CD14-positive monocyte (primary cell): ENCODE measurements around the gene VAT1. TPM values are rescaled to one million over a fixed set of nuclear protein-coding genes. Genes with fewer than 3 reads are reported as not detected.

Experiments
- DNase-seq, 3 donors: peaks; one replicate each; pipeline ENCODE4 v3.0.0-alpha.2; 2011 to 2022
- H2AFZ ChIP-seq: 2 replicates; pipeline ENCODE4 v1.6.0; 2012; ENCODE audit warnings: mild to moderate bottlenecking, low read depth, low read length, inconsistent platforms; ENCODE audit not compliant: insufficient read depth, poor library complexity, severe bottlenecking
- H3K27ac ChIP-seq, 2 donors: 1 replicate in 1 of 2; 2 replicates in 1 of 2; pipeline ENCODE4 v1.5.1; 2012 to 2013; ENCODE audit warnings: low read length in 2 of 2, control low read depth in 1 of 2, inconsistent platforms in 1 of 2, low read depth in 1 of 2, mild to moderate bottlenecking in 1 of 2
- H3K27me3 ChIP-seq, 2 donors: one replicate each; pipeline versions ENCODE4 v1.6.0 to v1.6.1; 2011 to 2013; ENCODE audit warnings: low read length in 2 of 2; ENCODE audit not compliant: control insufficient read depth in 2 of 2, insufficient read depth in 2 of 2
- H3K36me3 ChIP-seq, 2 donors: replicated peaks in 1 of 2; 1 replicate in 1 of 2; 2 replicates in 1 of 2; pipeline versions ENCODE4 v1.5.1 to v1.6.1; 2012 to 2013; ENCODE audit warnings: low read length in 2 of 2, control low read depth in 1 of 2, inconsistent platforms in 1 of 2, mild to moderate bottlenecking in 1 of 2; ENCODE audit not compliant: insufficient read depth in 2 of 2, control insufficient read depth in 1 of 2
- H3K4me1 ChIP-seq, 2 donors: 1 replicate in 1 of 2; 2 replicates in 1 of 2; pipeline versions ENCODE4 v1.5.1 to v1.6.1; 2012 to 2013; ENCODE audit warnings: low read length in 2 of 2, control low read depth in 1 of 2, inconsistent platforms in 1 of 2, mild to moderate bottlenecking in 1 of 2, moderate library complexity in 1 of 2; ENCODE audit not compliant: insufficient read depth in 2 of 2, control insufficient read depth in 1 of 2
- H3K4me2 ChIP-seq: replicated peaks from 2 replicates; pipeline ENCODE3; 2012; ENCODE audit warnings: low read length, moderate library complexity, mild to moderate bottlenecking; ENCODE audit not compliant: poor library complexity, severe bottlenecking; ENCODE audit errors: extremely low read depth
- H3K4me3 ChIP-seq, 3 experiments: fragments of 200-600 bp in 1 of 3; sonication (generic) in 1 of 3; replicated peaks in 1 of 3; 1 replicate in 2 of 3; 2 replicates in 1 of 3; pipeline ENCODE4 v1.5.1; 2011 to 2013; ENCODE audit warnings: low read length in 3 of 3, mild to moderate bottlenecking in 3 of 3, control low read depth in 2 of 3, low read depth in 2 of 3, inconsistent platforms in 1 of 3, moderate library complexity in 1 of 3
- H3K79me2 ChIP-seq: 2 replicates; pipeline ENCODE4 v1.6.0; 2012; ENCODE audit warnings: mild to moderate bottlenecking, control low read depth, inconsistent platforms, low read length, moderate library complexity; ENCODE audit not compliant: insufficient read depth
- H3K9ac ChIP-seq: 2 replicates; pipeline ENCODE4 v1.6.0; 2017; ENCODE audit warnings: low read length, mild to moderate bottlenecking; ENCODE audit not compliant: insufficient read depth, poor library complexity, severe bottlenecking
- H3K9me3 ChIP-seq, 2 donors: replicated peaks in 1 of 2; 1 replicate in 1 of 2; 2 replicates in 1 of 2; pipeline versions ENCODE4 v1.5.1 to v1.6.1; 2012 to 2013; ENCODE audit warnings: low read length in 2 of 2, control low read depth in 1 of 2; ENCODE audit not compliant: control insufficient read depth in 1 of 2, insufficient read depth in 1 of 2
- H4K20me1 ChIP-seq: 2 replicates; pipeline ENCODE4 v1.6.0; 2012; ENCODE audit warnings: mild to moderate bottlenecking, low read length, control low read depth, moderate library complexity; ENCODE audit not compliant: insufficient read depth
- H3K27ac Mint-ChIP-seq, 7 donors: one replicate each; pipeline ENCODE4 v1.8.0; 2020; ENCODE audit warnings: mild to moderate bottlenecking in 7 of 7, mixed read lengths in 7 of 7, moderate library complexity in 6 of 7, inconsistent platforms in 2 of 7
- H3K27me3 Mint-ChIP-seq, 3 donors: one replicate each; pipeline ENCODE4 v1.8.0; 2021 to 2022; ENCODE audit warnings: low read depth in 3 of 3, mild to moderate bottlenecking in 3 of 3, mixed read lengths in 3 of 3, moderate library complexity in 3 of 3, inconsistent platforms in 1 of 3
- H3K36me3 Mint-ChIP-seq, 2 donors: one replicate each; pipeline ENCODE4 v1.8.0; 2020; ENCODE audit warnings: mixed read lengths in 2 of 2, inconsistent platforms in 1 of 2, mild to moderate bottlenecking in 1 of 2
- H3K4me1 Mint-ChIP-seq: one replicate; pipeline ENCODE4 v1.8.0; 2020; ENCODE audit warnings: mild to moderate bottlenecking, mixed read lengths
- H3K4me3 Mint-ChIP-seq, 2 donors: one replicate each; pipeline ENCODE4 v1.8.0; 2020; ENCODE audit warnings: mild to moderate bottlenecking in 2 of 2, mixed read lengths in 2 of 2, moderate library complexity in 1 of 2
- H3K9me3 Mint-ChIP-seq, 7 donors: one replicate each; pipeline ENCODE4 v1.8.0; 2020 to 2022; ENCODE audit warnings: mixed read lengths in 7 of 7, mild to moderate bottlenecking in 6 of 7, moderate library complexity in 6 of 7, inconsistent platforms in 2 of 7
- CTCF ChIP-seq: fragments of 200-600 bp; IDR thresholded peaks from one replicate; pipeline ENCODE4 v1.8.0; 2022; ENCODE audit warnings: antibody characterized with exemption, mild to moderate bottlenecking
- WGBS: methylation state at CpG from one replicate; pipeline ENCODE4 v1.1.5; 2013; ENCODE audit warnings: missing lambda C conversion rate; ENCODE audit not compliant: insufficient coverage; 5-methylcytosine and 5-hydroxymethylcytosine counted together
- intact Hi-C, 2 donors: fragments of 100-400 bp; cut with micrococcal nuclease; formaldehyde crosslinking; loops; one replicate each; pipeline versions ENCODE4 v1.15.0 to v1.15.1; 2023
- polyA plus RNA-seq, 3 donors: library from polyadenylated mRNA; depleted of rRNA in 1 of 3; unstranded in 2 of 3; stranded (reverse) in 1 of 3; fragments of 300-500 nt in 2 of 3; fragments of >200 nt in 1 of 3; fragmentation: Illumina TruSeq in 2 of 3; gene quantifications; 1 replicate in 2 of 3; 2 replicates in 1 of 3; pipeline ENCODE4 v1.2.3, GENCODE V29; 2012 to 2021

Gene VAT1
- polyA plus RNA-seq, 3 donors: 12.7 to 39.5 (median 38.0) TPM

- H3K36me3 Mint-ChIP-seq: peaks cover 0 to 3% of the 10 kb centered on the region in 2 donors
- no peak overlapping the region for H3K9ac ChIP-seq
- H3K4me1 ChIP-seq: peaks cover 18 to 29% of the 10 kb centered on the region in 2 donors
- no peak overlapping the region for H3K4me2 ChIP-seq
- no peak overlapping the region for H3K27ac ChIP-seq
- 95% methylated on average over 4 of the region's 5 CpGs for WGBS
- no peaks in the 10 kb centered on the region for H3K9me3 ChIP-seq
- no peak overlapping the region for H3K27ac Mint-ChIP-seq
- peaks cover 8 to 30% (median 16%) of the 10 kb centered on the region in 3 donors for H3K27me3 Mint-ChIP-seq
- H3K4me1 Mint-ChIP-seq: peaks cover 30% of the 10 kb centered on the region
- no peak for DNase-seq
- no peak overlapping the region for H2AFZ ChIP-seq
- intact Hi-C loops: loop anchor here in 1 of 2 donors (10.0 kb wide), 2 partner anchors 98 to 148 kb away; partner anchors contain the start of genes BRCA1 and NBR1
- no peak for TF ChIP-seq CTCF
- no peak overlapping the region for H3K4me3 ChIP-seq
- H3K4me3 Mint-ChIP-seq: no peak overlapping the region
- H3K27me3 ChIP-seq: peaks cover 0 to 15% of the 10 kb centered on the region in 2 donors
- H3K79me2 ChIP-seq: peaks cover 7% of the 10 kb centered on the region
- peaks cover 0 to 3% (median 0%) of the 10 kb centered on the region in 7 donors for H3K9me3 Mint-ChIP-seq
- H4K20me1 ChIP-seq: no peaks in the 10 kb centered on the region
- H3K36me3 ChIP-seq: no peaks in the 10 kb centered on the region
Observed at GRCh38 chr17:43026595-43026994, 4.4 kb upstream of the VAT1 start.

GRCh38 chr17:43025766-43026537 lies 3.8 kb upstream of the VAT1 start:
- H3K4me1 Mint-ChIP-seq: peaks cover 33% of the 10 kb centered on the region
- Histone ChIP-seq H3K4me1 (peaks cover 22 to 36% of the 10 kb centered on the region in 2 donors), H3K4me3 (no peak overlapping the region), H4K20me1 (no peaks in the 10 kb centered on the region), H3K9me3 (no peaks in the 10 kb centered on the region), H3K36me3 (no peaks in the 10 kb centered on the region), H3K4me2 (no peak overlapping the region), H3K27me3 (peaks cover 0 to 15% of the 10 kb centered on the region in 2 donors), H3K9ac (no peak overlapping the region), H3K79me2 (peaks cover 9% of the 10 kb centered on the region), H2AFZ (no peak overlapping the region), H3K27ac (no peak overlapping the region)
- no peak for DNase-seq
- TF ChIP-seq CTCF: no peak
- H3K9me3 Mint-ChIP-seq: peaks cover 0 to 3% (median 0%) of the 10 kb centered on the region in 7 donors
- H3K4me3 Mint-ChIP-seq: peak overlapping the region in 1 of 2 donors; percentile 58
- peaks cover 8 to 30% (median 16%) of the 10 kb centered on the region in 3 donors for H3K27me3 Mint-ChIP-seq
- WGBS: 76% methylated on average over 7 of the region's 16 CpGs
- no peak overlapping the region for H3K27ac Mint-ChIP-seq
- intact Hi-C loops: loop anchor here in 1 of 2 donors (10.0 kb wide), 2 partner anchors 99 to 149 kb away; partner anchors contain the start of genes BRCA1 and NBR1
- peaks cover 0 to 3% of the 10 kb centered on the region in 2 donors for H3K36me3 Mint-ChIP-seq
